ENCODE data around the gene SPON2.

The SPON2 gene

DNA sequence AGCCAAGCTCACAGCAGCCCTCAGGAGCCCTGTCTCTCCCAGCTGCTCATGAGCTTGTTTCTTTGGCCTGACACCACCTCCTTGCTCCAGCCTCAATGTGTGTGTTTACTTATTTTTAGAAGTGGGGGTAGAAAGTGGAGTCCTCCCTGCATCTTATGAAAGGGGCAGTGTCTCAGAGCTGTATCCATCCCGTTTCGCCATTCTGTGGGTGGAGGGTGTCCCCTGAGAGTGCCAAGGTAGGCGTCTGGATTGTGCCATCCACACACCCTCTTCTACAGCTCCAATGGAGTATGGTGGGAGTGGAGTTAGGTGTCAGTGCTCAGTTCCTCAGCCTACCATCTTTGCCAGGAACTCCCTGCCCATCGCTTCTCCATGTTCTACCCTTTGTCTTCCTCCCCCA is 8.3 kb downstream of the SPON2 start:
- Histone ChIP-seq H3K27me3 (replicated peaks; ENCODE audit: insufficient read depth, low read length) (no peaks in the 10 kb centered on the region; the same call in 1 of the 2 replicates), H3K27ac (ENCODE audit: low read length) (no peak overlapping the region), H3K9me3 (replicated peaks; ENCODE audit: insufficient read depth, low read length) (no peaks in the 10 kb centered on the region), H4K20me1 (ENCODE audit: insufficient read depth, low read length) (no peaks in the 10 kb centered on the region), H3K9me2 (replicated peaks; ENCODE audit: insufficient read depth, low read length) (no peaks in the 10 kb centered on the region), H2AFZ (ENCODE audit: low read length) (no peak overlapping the region), H3F3A (ENCODE audit: insufficient read depth, low read length) (peaks cover 8% of the 10 kb centered on the region; the same call in 1 of the 2 replicates), H3K4me2 (ENCODE audit: low read depth, low read length) (no peak overlapping the region), H3K4me3 (ENCODE audit: low read length) (no peak overlapping the region), H3K36me3 (replicated peaks; ENCODE audit: insufficient read depth, low read length) (no peaks in the 10 kb centered on the region), H3K4me1 (ENCODE audit: low read length) (peaks cover 23% of the 10 kb centered on the region), H3K9ac (ENCODE audit: low read length) (no peak overlapping the region), H3K79me2 (ENCODE audit: low read length) (no peaks in the 10 kb centered on the region)
- TF ChIP-seq, protein P1, sequence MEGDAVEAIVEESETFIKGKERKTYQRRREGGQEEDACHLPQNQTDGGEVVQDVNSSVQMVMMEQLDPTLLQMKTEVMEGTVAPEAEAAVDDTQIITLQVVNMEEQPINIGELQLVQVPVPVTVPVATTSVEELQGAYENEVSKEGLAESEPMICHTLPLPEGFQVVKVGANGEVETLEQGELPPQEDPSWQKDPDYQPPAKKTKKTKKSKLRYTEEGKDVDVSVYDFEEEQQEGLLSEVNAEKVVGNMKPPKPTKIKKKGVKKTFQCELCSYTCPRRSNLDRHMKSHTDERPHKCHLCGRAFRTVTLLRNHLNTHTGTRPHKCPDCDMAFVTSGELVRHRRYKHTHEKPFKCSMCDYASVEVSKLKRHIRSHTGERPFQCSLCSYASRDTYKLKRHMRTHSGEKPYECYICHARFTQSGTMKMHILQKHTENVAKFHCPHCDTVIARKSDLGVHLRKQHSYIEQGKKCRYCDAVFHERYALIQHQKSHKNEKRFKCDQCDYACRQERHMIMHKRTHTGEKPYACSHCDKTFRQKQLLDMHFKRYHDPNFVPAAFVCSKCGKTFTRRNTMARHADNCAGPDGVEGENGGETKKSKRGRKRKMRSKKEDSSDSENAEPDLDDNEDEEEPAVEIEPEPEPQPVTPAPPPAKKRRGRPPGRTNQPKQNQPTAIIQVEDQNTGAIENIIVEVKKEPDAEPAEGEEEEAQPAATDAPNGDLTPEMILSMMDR (IDR thresholded peaks at IDR 0.05; ENCODE audit: low read length) = no peak
- TF ChIP-seq EZH2phosphoT487 (IDR thresholded peaks at IDR 0.05; ENCODE audit: low read length) (no peak), EZH2 (optimal IDR thresholded peaks at IDR 0.05; ENCODE audit: low read depth, low read length) (no peak)
- no peak for DNase-seq

DNA sequence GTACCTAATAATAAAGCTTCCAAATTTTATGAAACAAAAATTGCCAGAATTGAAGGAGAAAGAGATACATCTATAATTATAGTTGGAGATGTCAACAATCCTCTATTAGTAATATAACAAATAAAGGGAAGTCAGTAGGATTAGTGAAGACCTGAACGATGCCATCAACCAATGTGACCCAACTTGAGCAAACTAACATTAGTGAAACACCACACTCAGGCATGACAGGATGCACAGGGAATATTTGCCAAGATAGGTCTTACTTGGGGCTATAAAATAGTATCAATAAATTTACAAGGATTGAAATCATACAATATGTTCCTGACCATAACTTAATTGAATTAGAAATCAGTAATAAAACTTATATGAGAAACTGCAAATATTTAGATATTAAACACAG is 12.0 kb downstream of the SPON2 start:
- H3F3A ChIP-seq (ENCODE audit: insufficient read depth, low read length) = peaks cover 8% of the 10 kb centered on the region; the same call in 1 of the 2 replicates
- H3K9ac ChIP-seq (ENCODE audit: low read length) = no peak overlapping the region
- H3K4me1 ChIP-seq (ENCODE audit: low read length) = peaks cover 9% of the 10 kb centered on the region
- no peaks in the 10 kb centered on the region; the same call in 1 of the 2 replicates for H3K27me3 ChIP-seq (replicated peaks; ENCODE audit: insufficient read depth, low read length)
- no peaks in the 10 kb centered on the region for H3K9me3 ChIP-seq (replicated peaks; ENCODE audit: insufficient read depth, low read length)
- no peak overlapping the region for H3K4me3 ChIP-seq (ENCODE audit: low read length)
- no peak overlapping the region for H3K27ac ChIP-seq (ENCODE audit: low read length)
- no peaks in the 10 kb centered on the region for H3K9me2 ChIP-seq (replicated peaks; ENCODE audit: insufficient read depth, low read length)
- no peak for DNase-seq
- H3K4me2 ChIP-seq (ENCODE audit: low read depth, low read length) = no peak overlapping the region
- H4K20me1 ChIP-seq (ENCODE audit: insufficient read depth, low read length) = no peaks in the 10 kb centered on the region
- TF ChIP-seq EZH2 (optimal IDR thresholded peaks at IDR 0.05; ENCODE audit: low read depth, low read length) (no peak), EZH2phosphoT487 (IDR thresholded peaks at IDR 0.05; ENCODE audit: low read length) (no peak)
- TF ChIP-seq, protein P1 (IDR thresholded peaks at IDR 0.05; ENCODE audit: low read length) = no peak
- H3K79me2 ChIP-seq (ENCODE audit: low read length) = no peaks in the 10 kb centered on the region
- H2AFZ ChIP-seq (ENCODE audit: low read length) = no peak overlapping the region
- H3K36me3 ChIP-seq (replicated peaks; ENCODE audit: insufficient read depth, low read length) = no peaks in the 10 kb centered on the region

DNA sequence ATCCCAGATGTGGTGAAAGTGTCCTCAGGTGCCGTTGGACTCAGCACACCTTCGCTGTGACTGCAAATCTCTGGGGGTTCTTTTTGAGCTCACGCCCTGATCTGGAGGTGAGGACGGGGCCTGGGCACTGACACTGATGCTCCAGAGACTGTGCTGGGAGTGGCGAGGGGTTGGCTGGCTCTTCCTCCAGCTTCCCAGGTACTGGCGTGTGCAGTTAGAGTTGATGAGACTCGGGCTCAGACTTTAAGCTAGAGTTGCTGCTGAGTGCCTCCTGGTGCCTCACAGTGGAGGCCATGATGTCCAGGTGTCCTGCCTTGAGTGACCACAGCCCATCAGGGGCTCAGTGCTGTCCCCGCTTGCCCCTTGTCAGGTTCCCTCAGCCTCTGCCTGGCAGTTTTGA is 16.3 kb downstream of the SPON2 start:
- Histone ChIP-seq H3K4me3 (ENCODE audit: low read length) (no peak overlapping the region), H3K36me3 (replicated peaks; ENCODE audit: insufficient read depth, low read length) (no peaks in the 10 kb centered on the region), H3K27ac (ENCODE audit: low read length) (no peak overlapping the region), H3K9me3 (replicated peaks; ENCODE audit: insufficient read depth, low read length) (no peaks in the 10 kb centered on the region), H2AFZ (ENCODE audit: low read length) (no peak overlapping the region), H3K27me3 (replicated peaks; ENCODE audit: insufficient read depth, low read length) (peaks cover 16% of the 10 kb centered on the region; the same call in 1 of the 2 replicates), H3K9me2 (replicated peaks; ENCODE audit: insufficient read depth, low read length) (no peaks in the 10 kb centered on the region), H3K9ac (ENCODE audit: low read length) (no peak overlapping the region), H4K20me1 (ENCODE audit: insufficient read depth, low read length) (no peaks in the 10 kb centered on the region), H3K4me2 (ENCODE audit: low read depth, low read length) (no peak overlapping the region), H3F3A (ENCODE audit: insufficient read depth, low read length) (no peaks in the 10 kb centered on the region), H3K4me1 (ENCODE audit: low read length) (0 out of 2 replicates have a peak, but pooled peaks cover 8% of the 10 kb centered on the region), H3K79me2 (ENCODE audit: low read length) (no peaks in the 10 kb centered on the region)
- DNase-seq = no peak
- TF ChIP-seq EZH2 (optimal IDR thresholded peaks at IDR 0.05; ENCODE audit: low read depth, low read length) = no peak
- TF ChIP-seq, protein P1 (IDR thresholded peaks at IDR 0.05; ENCODE audit: low read length) = no peak
- no peak for TF ChIP-seq EZH2phosphoT487 (IDR thresholded peaks at IDR 0.05; ENCODE audit: low read length)

All from MM.1S (cell line).